Activated CD4-positive, alpha-beta T cell treated with anti-CD3 and anti-CD28 coated beads for 1 hour (primary cell): ENCODE measurements around the gene KRTAP4-4.
"Not testable (repeated sequence)": the region's sequence is repeated elsewhere in the genome, so short reads cannot be mapped to it uniquely, and the experiment has no call there.

Experiments used
- DNase-seq: peaks from one replicate; pipeline ENCODE4 v3.0.0-alpha.2; 2020

KRTAP4-4 gene

DNA sequence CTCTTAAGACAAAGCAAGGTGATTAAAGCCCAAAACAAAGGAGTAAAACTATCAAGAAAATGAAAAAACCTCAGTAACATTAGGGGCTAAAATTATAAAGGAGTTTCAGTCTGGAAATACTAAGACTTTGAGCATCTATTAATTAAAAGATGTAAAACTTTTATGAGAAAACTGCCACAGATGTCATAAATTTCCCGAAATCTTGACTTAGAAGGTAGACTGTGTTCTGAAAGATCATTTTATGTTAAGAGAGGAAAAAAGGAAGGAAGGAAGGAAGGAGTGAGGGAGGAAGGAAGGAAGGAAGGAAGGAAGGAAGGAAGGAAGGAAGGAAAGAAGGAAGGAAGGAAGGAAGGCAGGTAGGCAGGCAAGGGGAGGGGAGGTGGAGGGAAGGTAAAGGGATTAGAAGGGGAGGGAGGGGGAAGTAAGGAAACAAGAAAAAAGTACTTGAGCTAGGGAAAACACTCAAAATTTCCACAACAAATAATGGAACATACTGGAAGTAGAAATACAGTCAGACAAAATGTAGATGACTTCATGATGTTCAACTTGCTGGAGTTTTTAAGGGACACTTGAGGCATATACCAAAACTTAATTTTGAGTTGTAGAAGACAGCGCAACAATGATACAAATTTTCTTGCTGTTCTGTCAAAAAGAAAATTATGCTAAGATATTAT is 12.9 kb downstream of the KRTAP4-4 start:
- DNase-seq: no peak

- no peak for DNase-seq
Measured at GRCh38 chr17:41145261-41145660, 15.3 kb downstream of the KRTAP4-4 start.

DNA sequence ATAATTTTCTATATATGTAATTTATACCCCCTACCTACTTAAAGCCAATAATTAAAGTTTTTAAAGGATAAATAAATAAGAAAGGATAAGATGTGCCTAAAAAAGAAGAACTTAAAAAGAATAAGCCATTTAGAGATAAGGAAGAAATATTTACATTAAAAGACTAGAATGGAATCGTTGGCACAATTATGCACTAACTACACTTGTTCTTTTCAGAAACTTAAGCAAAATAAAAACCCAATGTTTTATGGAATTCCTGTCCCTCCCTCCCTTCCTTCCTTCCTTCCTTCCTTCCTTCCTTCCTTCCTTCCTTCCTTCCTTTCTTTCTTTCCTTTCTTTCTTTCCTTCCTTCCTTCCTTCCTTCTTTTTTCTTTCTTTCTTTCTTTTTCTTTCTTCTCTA is 15.7 kb downstream of the KRTAP4-4 start:
- DNase-seq: no peak

DNA sequence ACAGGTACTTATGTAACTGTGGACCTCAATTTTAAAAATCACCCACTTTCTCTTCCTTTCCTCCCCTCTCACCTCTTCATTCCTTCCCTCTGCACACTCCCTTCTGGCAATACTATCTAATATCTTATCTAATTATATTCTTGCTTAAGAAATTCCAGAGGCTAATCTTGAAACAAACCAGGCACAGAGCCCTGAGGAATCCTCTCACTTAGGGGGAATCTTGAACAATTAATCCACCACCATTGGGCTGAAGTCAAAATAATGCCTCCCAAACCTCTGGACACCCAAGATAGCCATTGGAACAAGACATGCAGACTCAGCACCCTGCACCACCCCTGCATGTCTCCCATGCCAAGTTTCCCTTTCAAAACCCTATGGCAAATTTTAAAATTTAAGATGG is 19.2 kb downstream of the KRTAP4-4 start:
- DNase-seq: no peak

DNA sequence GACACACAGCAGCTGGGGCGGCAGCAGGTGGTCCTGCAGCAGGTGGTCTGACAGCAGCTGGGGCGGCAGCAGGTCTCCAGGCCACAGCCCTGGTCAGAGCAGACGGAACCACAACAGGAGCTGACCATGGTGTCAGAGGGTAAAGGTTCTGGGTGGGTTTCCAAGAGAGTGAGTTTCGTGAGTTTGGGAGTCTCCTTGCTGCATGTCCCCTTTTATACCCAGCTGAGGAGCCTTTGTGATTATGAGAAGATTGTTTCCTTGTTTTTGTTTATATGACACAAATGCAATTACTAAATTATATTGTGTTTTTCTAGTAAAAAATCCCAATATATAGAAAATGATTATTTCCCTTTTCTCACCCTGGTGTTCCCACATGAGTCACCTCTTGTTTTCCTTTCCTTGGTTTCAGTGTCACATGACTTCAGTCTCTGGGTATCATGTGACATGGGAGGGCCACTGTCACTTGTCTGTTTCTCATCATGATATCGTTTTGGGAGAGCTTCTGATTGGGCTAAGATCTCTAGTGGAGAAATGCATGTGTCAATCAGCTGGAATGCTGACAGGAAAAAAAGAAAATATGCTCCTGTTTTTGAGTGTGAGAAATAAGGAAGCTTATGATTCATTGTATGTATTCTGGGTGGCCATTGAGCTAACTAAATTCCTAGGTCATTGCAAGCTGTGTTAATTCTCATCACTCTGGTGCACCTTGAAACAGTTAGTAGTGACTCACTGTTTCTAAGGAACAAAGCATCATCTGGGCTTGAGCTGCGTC is 20.0 kb downstream of the KRTAP4-4 start, which contains the start of gene KRTAP4-6:
Gene KRTAP4-6 (minus strand): TSS at position 185 of the 772 bp plus-strand sequence. CDS start 57 bp downstream, at position 128.
- no peak for DNase-seq

- DNase-seq: not testable (repeated sequence)
Measured at GRCh38 chr17:41139865-41140264, 20.7 kb downstream of the KRTAP4-4 start.

GRCh38 chr17:41133880-41134735 is 26.4 kb downstream of the KRTAP4-4 start:
- no peak for DNase-seq

- DNase-seq: no peak
Measured at GRCh38 chr17:41131979-41132378, 28.6 kb downstream of the KRTAP4-4 start.

DNA sequence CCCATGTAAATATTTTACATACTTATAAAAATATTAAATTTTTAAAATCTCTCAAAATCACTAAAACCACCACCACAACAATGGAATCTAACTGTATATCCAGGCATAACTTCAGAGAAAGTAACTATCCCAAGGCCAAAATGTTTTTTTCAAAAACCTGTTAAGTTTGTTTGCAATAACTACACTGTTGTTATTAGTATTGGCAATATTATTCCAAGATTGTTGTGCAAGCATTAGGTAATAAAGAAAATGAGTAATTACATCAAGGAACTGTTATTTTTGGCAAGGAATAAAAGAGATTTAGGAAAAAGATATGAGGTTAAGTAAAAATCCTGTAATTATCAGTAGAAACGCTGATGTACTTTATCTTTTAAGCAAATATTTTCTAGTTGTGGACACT is 33.2 kb downstream of the KRTAP4-4 start:
- no peak for DNase-seq

DNA sequence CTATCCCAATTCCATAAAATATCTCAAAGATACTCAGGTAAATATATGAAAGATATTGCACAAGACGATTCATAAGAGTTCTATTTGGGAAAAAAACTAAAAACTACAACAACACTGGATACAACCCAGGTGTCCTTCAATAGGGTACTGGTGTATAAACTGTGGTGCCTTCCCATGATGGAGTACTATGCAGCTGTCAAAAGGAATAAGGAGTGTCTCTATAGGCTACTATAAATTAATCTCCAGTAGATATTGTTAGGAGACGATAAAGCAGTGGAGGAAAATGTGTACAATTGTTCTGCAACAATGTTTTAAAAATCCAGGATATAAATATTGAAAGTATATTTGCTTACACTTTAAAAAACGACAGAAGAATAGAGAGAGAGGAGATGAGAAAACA is 34.1 kb downstream of the KRTAP4-4 start:
- no peak for DNase-seq

DNA sequence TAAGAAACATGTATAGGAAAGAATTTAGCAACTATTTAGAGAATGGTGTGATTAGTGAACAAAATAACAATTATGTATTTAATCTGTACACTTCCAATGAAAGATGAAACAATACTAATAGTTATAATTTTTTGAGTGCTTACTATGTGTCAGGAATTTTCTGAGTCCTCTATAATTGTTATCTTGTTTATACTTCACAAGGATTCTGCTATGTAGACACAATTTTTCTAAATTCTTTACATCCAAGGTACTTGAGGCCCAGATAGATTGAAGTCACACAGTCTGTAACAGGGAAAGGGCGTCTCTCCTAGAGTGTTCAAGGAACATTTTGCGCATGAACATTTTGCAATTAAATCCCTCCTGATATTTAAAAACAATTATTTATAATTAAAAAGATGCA is 35.5 kb downstream of the KRTAP4-4 start:
- no peak for DNase-seq

DNA sequence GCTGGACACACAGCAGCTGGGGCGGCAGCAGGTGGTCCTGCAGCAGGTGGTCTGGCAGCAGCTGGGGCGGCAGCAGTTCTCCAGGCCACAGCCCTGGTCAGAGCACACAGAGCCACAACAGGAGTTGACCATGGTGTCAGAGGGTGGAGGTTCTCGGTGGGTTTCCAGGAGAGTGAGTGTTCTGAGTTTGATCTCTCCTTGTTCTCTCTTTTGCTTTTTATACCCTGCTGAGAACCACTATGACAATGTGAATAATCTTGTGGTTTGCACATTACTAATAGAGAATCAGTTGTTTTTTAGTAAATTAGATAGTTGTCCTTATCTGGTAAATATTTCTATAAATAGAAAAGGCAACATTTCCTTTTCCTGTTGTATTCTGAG is 36.6 kb downstream of the KRTAP4-4 start, which contains the start of gene KRTAP4-12:
Gene KRTAP4-12 (minus strand): TSS at position 192 of the 381 bp plus-strand sequence. CDS start 60 bp downstream, at position 132.
- DNase-seq: not testable (repeated sequence)

GRCh38 chr17:41123292-41123990 is 37.1 kb downstream of the KRTAP4-4 start:
- DNase-seq: not testable (repeated sequence)

- DNase-seq: no peak
Measured at GRCh38 chr17:41121742-41122141, 38.8 kb downstream of the KRTAP4-4 start.

DNA sequence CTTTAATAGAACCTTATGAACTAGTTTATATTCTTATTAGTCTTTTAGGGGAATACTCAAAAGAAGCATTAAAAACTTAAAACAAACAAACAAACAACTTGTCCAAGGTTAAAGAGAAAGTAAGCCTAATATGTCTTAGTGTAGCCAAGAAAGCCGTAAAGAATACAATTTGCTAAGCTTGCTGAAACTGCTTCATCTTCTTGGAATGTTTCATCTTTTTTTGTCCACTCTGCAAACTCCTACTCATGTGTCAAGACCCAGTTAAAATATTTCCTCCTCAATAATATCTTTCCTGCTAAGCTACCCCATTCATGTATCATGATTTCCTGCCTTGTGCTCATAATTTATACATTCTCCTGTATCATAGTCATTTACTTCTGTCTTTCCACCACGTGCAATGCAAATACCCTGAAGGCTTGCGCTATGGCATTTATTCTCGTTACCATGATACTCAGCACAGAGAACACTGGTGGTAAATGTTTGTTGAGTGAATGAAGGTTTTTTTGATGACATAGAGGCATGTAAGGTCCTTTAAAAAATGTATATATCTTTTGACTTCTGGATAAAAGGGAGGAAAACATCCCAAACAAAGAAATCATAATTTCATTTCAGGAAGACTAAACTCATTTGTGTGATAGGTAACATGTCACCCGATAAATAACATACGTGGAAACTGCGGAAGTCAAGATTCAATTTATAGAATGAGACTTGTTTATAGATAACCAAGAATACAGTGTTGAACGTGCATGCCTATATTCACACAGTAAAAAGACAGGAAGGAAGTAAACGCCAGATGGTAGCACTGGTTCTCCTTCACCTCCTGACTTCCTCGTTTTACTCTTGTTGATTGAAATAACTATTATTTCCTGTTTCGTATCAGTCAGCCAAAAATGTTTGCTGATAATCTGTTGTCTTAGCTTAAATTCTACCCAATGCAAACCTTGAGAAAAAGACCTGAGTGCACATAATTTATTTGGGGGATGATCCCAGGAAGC is 40.6 kb downstream of the KRTAP4-4 start:
- not testable (repeated sequence) for DNase-seq

DNA sequence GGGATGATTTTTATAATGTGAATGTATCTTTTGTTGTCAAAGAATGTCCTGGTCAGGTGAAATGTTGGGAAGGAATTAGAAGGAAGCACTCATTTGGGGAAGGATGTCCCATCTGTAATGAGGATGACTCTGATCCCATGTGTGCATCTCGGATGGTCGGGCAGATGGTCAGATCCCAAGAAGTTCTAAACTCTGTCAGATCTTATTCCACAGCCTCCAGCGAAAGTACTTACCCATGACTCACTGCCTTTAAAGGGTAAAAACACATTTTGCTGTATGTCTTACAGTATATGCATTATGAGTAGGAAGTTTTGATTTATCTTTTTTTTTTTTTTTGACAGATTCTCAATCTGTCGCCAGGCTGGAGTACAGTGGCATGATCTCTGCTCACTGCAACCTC is 41.8 kb downstream of the KRTAP4-4 start:
- no peak for DNase-seq

- not testable (repeated sequence) for DNase-seq
Measured at GRCh38 chr17:41117846-41118386, 42.6 kb downstream of the KRTAP4-4 start, which contains the start of gene KRTAP4-11. Gene KRTAP4-11 (minus strand): TSS chr17:41118373. CDS start chr17:41118315, 58 bp downstream.

- no peak for DNase-seq
Measured at GRCh38 chr17:41116297-41116696, 44.3 kb downstream of the KRTAP4-4 start.

DNA sequence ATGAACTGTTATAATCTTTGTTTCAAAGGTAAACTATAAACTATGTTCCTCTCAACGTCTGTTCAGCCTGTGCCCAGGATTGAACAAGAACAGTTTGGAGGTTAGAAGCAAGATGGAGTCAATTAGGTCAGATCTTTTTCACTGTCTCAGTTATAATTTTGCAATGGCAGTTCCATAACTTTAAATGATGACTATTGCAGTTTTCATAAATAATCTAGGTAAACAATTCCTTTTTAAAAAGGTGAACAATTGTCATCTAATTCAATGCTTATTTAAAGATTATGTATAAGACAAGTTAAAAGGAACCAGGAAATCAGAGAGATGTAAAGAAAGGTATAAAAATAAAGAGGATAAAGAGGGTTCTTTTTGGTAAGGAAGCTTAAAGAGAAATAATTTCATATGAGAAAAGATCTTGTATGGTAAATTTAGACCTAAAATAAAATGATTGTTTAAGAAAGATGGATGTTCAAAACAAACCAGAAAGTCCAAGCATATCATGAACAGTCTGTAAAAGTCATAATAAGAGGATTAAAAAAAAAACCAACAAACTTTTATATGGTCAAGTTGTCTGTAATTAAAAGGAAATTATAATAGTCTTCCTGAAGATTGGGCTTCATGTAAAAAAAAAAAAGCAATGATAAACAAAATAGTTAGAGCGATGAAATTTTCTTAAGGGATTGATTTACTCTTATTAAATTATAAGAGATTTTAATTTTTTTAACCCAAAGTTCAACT is 49.2 kb downstream of the KRTAP4-4 start:
- DNase-seq: no peak
